DND-41 (cell line): Measurements from ENCODE around the gene SEC22C.

Experiments
- ATAC-seq: fragments of 200-7000 bp; cut with Tn5 transposase; 3 replicates; pipeline ENCODE4 v1.9.1; 2021; ENCODE audit warnings: low read depth; ENCODE audit not compliant: insufficient read depth
- DNase-seq: peaks from one replicate; pipeline ENCODE4 v3.0.0-alpha.2; 2020
- H2AFZ ChIP-seq: 2 replicates; pipeline ENCODE4 v1.6.0; 2012; ENCODE audit warnings: low read depth, low read length
- H3K27ac ChIP-seq: 2 replicates; pipeline ENCODE4 v1.5.1; 2012; ENCODE audit warnings: low read length, inconsistent platforms
- H3K27me3 ChIP-seq: fragments of 200-600 bp; sonication (generic); 2 replicates; pipeline ENCODE4 v1.6.0; 2012; ENCODE audit warnings: low read length, mild to moderate bottlenecking, inconsistent platforms; ENCODE audit not compliant: insufficient read depth, poor library complexity
- H3K36me3 ChIP-seq: 2 replicates; pipeline ENCODE4 v1.5.1; 2012; ENCODE audit warnings: low read length, inconsistent platforms; ENCODE audit not compliant: insufficient read depth
- H3K4me1 ChIP-seq: 2 replicates; pipeline ENCODE4 v1.5.1; 2012; ENCODE audit warnings: mild to moderate bottlenecking, low read length; ENCODE audit not compliant: insufficient read depth
- H3K4me2 ChIP-seq: 2 replicates; pipeline ENCODE4 v1.6.0; 2012; ENCODE audit warnings: mild to moderate bottlenecking, moderate library complexity, low read length, inconsistent platforms; ENCODE audit not compliant: insufficient read depth
- H3K4me3 ChIP-seq, 2 experiments: fragments of 200-600 bp in 1 of 2; shearing (Covaris generic) in 1 of 2; 2 replicates each; pipeline ENCODE4 v1.5.1; 2012 to 2016; ENCODE audit warnings: inconsistent platforms in 2 of 2, low read length in 2 of 2, mild to moderate bottlenecking in 2 of 2, low read depth in 1 of 2, moderate library complexity in 1 of 2
- H3K79me2 ChIP-seq: 2 replicates; pipeline ENCODE4 v1.6.0; 2012; ENCODE audit warnings: low read length, inconsistent platforms; ENCODE audit not compliant: insufficient read depth
- H3K9ac ChIP-seq: 2 replicates; pipeline ENCODE4 v1.6.0; 2012; ENCODE audit warnings: low read depth, mild to moderate bottlenecking, inconsistent platforms, low read length, moderate library complexity
- H3K9me3 ChIP-seq: 2 replicates; pipeline ENCODE4 v1.5.1; 2012; ENCODE audit warnings: low read length, moderate library complexity, mild to moderate bottlenecking, inconsistent platforms; ENCODE audit not compliant: insufficient read depth, severe bottlenecking
- H4K20me1 ChIP-seq: 2 replicates; pipeline ENCODE4 v1.6.0; 2012; ENCODE audit warnings: low read length; ENCODE audit not compliant: insufficient read depth
- CTCF ChIP-seq: IDR thresholded peaks from 2 replicates; pipeline ENCODE4 v1.5.1; 2012; ENCODE audit warnings: borderline replicate concordance, low read length, moderate library complexity, mild to moderate bottlenecking; ENCODE audit not compliant: poor library complexity, severe bottlenecking; ENCODE audit errors: extremely low read depth
- EZH2 ChIP-seq: IDR thresholded peaks from 3 replicates; pipeline ENCODE4 v1.6.1; 2012; ENCODE audit warnings: borderline replicate concordance, low read depth, mild to moderate bottlenecking, moderate library complexity, low read length, inconsistent platforms; ENCODE audit not compliant: severe bottlenecking

The SEC22C gene

GRCh38 chr3:42532229-42532628 is 49.5 kb downstream of the SEC22C start:
- no peaks in the 10 kb centered on the region for H3K36me3 ChIP-seq
- no peaks in the 10 kb centered on the region for H3K9me3 ChIP-seq
- DNase-seq (no peak), ATAC-seq (no peak)
- no peak overlapping the region for H3K27ac ChIP-seq
- H4K20me1 ChIP-seq: no peaks in the 10 kb centered on the region
- H3K4me3 ChIP-seq: no peak overlapping the region
- no peak overlapping the region for H3K9ac ChIP-seq
- TF ChIP-seq CTCF: no peak
- TF ChIP-seq EZH2: no peak
- no peak overlapping the region for H2AFZ ChIP-seq
- H3K79me2 ChIP-seq: no peaks in the 10 kb centered on the region
- no peak overlapping the region for H3K4me2 ChIP-seq
- H3K27me3 ChIP-seq: no peaks in the 10 kb centered on the region
- H3K4me1 ChIP-seq: no peaks in the 10 kb centered on the region

- Histone ChIP-seq H3K79me2 (no peaks in the 10 kb centered on the region), H3K4me1 (no peaks in the 10 kb centered on the region), H3K4me3 (no peak overlapping the region), H2AFZ (no peak overlapping the region), H4K20me1 (no peaks in the 10 kb centered on the region), H3K9ac (no peak overlapping the region), H3K36me3 (no peaks in the 10 kb centered on the region), H3K27me3 (no peaks in the 10 kb centered on the region), H3K9me3 (no peaks in the 10 kb centered on the region), H3K27ac (no peak overlapping the region), H3K4me2 (no peak overlapping the region)
- ATAC-seq: no peak
- TF ChIP-seq EZH2 (no peak), CTCF (no peak)
- DNase-seq: no peak
Measured at GRCh38 chr3:42531470-42531869, 50.3 kb downstream of the SEC22C start.

- Histone ChIP-seq H2AFZ (no peak overlapping the region), H3K79me2 (no peaks in the 10 kb centered on the region), H3K4me1 (no peaks in the 10 kb centered on the region), H3K4me3 (no peak overlapping the region), H3K4me2 (no peak overlapping the region), H4K20me1 (no peaks in the 10 kb centered on the region), H3K36me3 (no peaks in the 10 kb centered on the region), H3K9me3 (no peaks in the 10 kb centered on the region), H3K27me3 (no peaks in the 10 kb centered on the region), H3K9ac (no peak overlapping the region), H3K27ac (no peak overlapping the region)
- TF ChIP-seq EZH2: no peak
- no peak for TF ChIP-seq CTCF
- ATAC-seq: no peak
- DNase-seq: no peak
Measured at GRCh38 chr3:42530073-42530472, 51.7 kb downstream of the SEC22C start.

- Histone ChIP-seq H3K9ac (no peak overlapping the region), H2AFZ (no peak overlapping the region), H3K36me3 (no peaks in the 10 kb centered on the region), H3K4me1 (no peaks in the 10 kb centered on the region), H3K27ac (no peak overlapping the region), H3K4me3 (no peak overlapping the region), H3K27me3 (no peaks in the 10 kb centered on the region), H3K9me3 (no peaks in the 10 kb centered on the region), H3K79me2 (no peaks in the 10 kb centered on the region), H3K4me2 (no peak overlapping the region), H4K20me1 (no peaks in the 10 kb centered on the region)
- TF ChIP-seq CTCF (no peak), EZH2 (no peak)
- DNase-seq (no peak), ATAC-seq (no peak)
Measured at GRCh38 chr3:42529468-42529867, 52.3 kb downstream of the SEC22C start.
